HepG2 (cell line): ENCODE results near the gene NDUFB3. TPM values are rescaled to one million over a fixed set of nuclear protein-coding genes. Genes with fewer than 3 reads are reported as not detected.
A peak's percentile ranks its signal among the peaks of the same experiment; 100 is the strongest.

Experiments used
- CBX5 ChIP-seq: sonication (generic); formaldehyde crosslinking; IDR thresholded peaks from 2 replicates; pipeline ENCODE4 v1.4.0; 2020; ENCODE audit warnings: missing genetic modification reagents, borderline replicate concordance
- ESRRA ChIP-seq: sonication (generic); formaldehyde crosslinking; IDR thresholded peaks from 2 replicates; pipeline ENCODE4 v1.5.1; 2020; ENCODE audit warnings: mild to moderate bottlenecking, low read depth, missing genetic modification reagents
- FOXA1 ChIP-seq, 2 experiments: fragments of 450-650 bp in 1 of 2; sonication (generic) in 1 of 2; formaldehyde crosslinking in 1 of 2; IDR thresholded peaks; 2 replicates each; pipeline versions ENCODE4 v1.4.0 to v1.6.1; 2016 to 2020; ENCODE audit warnings: missing genetic modification reagents in 1 of 2
- HIC2 ChIP-seq: sonication (generic); formaldehyde crosslinking; IDR thresholded peaks from 2 replicates; pipeline ENCODE4 v1.9.0; 2022; ENCODE audit warnings: low read depth, missing genetic modification reagents
- HMG20A ChIP-seq: IDR thresholded peaks from 2 replicates; pipeline ENCODE4 v1.6.1; 2016; ENCODE audit warnings: borderline replicate concordance
- IKZF4 ChIP-seq: sonication (generic); formaldehyde crosslinking; IDR thresholded peaks from 2 replicates; pipeline ENCODE4 v1.5.1; 2020; ENCODE audit warnings: borderline replicate concordance, mild to moderate bottlenecking, low read depth, missing genetic modification reagents; ENCODE audit errors: not compliant biosample characterization
- MED1 ChIP-seq: sonication (generic); formaldehyde crosslinking; IDR thresholded peaks from 2 replicates; pipeline ENCODE4 v1.4.0; 2020; ENCODE audit warnings: missing genetic modification reagents
- MTF2 ChIP-seq: sonication (generic); formaldehyde crosslinking; IDR thresholded peaks from 2 replicates; pipeline ENCODE4 v1.5.0; 2020; ENCODE audit warnings: missing genetic modification reagents, borderline replicate concordance
- PLRG1 ChIP-seq: fragments of 450-650 bp; conservative IDR thresholded peaks from 2 replicates; pipeline ENCODE4 v1.6.1; 2016
- PLSCR1 ChIP-seq: sonication (generic); formaldehyde crosslinking; IDR thresholded peaks from 2 replicates; pipeline ENCODE4 v1.5.0; 2020; ENCODE audit warnings: missing genetic modification reagents, mild to moderate bottlenecking, borderline replicate concordance
- POLR2AphosphoS5 ChIP-seq: IDR thresholded peaks from 2 replicates; pipeline ENCODE4 v1.6.1; 2012; ENCODE audit warnings: low read depth, low read length
- XBP1 ChIP-seq: sonication (generic); formaldehyde crosslinking; IDR thresholded peaks from 2 replicates; pipeline ENCODE4 v1.5.0; 2020; ENCODE audit warnings: missing genetic modification reagents
- ZFP62 ChIP-seq: sonication (generic); formaldehyde crosslinking; IDR thresholded peaks from 2 replicates; pipeline ENCODE4 v1.4.0; 2020; ENCODE audit warnings: missing genetic modification reagents
- ZFY ChIP-seq: sonication (generic); formaldehyde crosslinking; IDR thresholded peaks from 2 replicates; pipeline ENCODE4 v1.4.0; 2020; ENCODE audit warnings: missing genetic modification reagents
- ZKSCAN5 ChIP-seq: sonication (generic); formaldehyde crosslinking; IDR thresholded peaks from 2 replicates; pipeline ENCODE4 v1.5.1; 2020; ENCODE audit warnings: mild to moderate bottlenecking, missing genetic modification reagents
- ZNF331 ChIP-seq: sonication (generic); formaldehyde crosslinking; IDR thresholded peaks from 2 replicates; pipeline ENCODE4 v1.4.0; 2020; ENCODE audit warnings: missing genetic modification reagents
- ZNF737 ChIP-seq: sonication (generic); formaldehyde crosslinking; IDR thresholded peaks from 2 replicates; pipeline ENCODE4 v1.5.0; 2020; ENCODE audit warnings: missing genetic modification reagents, mild to moderate bottlenecking, borderline replicate concordance
- ZXDC ChIP-seq: sonication (generic); formaldehyde crosslinking; IDR thresholded peaks from 2 replicates; pipeline ENCODE4 v1.5.0; 2020; ENCODE audit warnings: mild to moderate bottlenecking, missing genetic modification reagents
- polyA plus RNA-seq, 8 experiments: library from polyadenylated mRNA; depleted of rRNA in 3 of 8; stranded (reverse) in 7 of 8; unstranded in 1 of 8; fragments of >200 nt; fragmentation: Illumina TruSeq in 4 of 8; extraction: Trizol in 4 of 8; gene quantifications; 2 replicates each; pipeline versions ENCODE4 v1.2.1 to v1.2.3, GENCODE V29; 2011 to 2016; ENCODE audit warnings: low read depth in 4 of 8, missing spikeins in 1 of 8, mixed read lengths in 1 of 8; ENCODE audit not compliant: insufficient read depth in 1 of 8
- total RNA-seq, 5 experiments: library from RNA; depleted of rRNA; stranded (reverse); fragments of >200 nt; fragmentation: Illumina TruSeq; extraction: Trizol; gene quantifications; 2 replicates each; pipeline ENCODE4 v1.2.3, GENCODE V29; 2016; ENCODE audit warnings: low read depth in 1 of 5
- TF ChIP-seq, protein P1 (sequence below): sonication (generic); formaldehyde crosslinking; IDR thresholded peaks from 2 replicates; pipeline ENCODE4 v1.8.1; 2023; ENCODE audit warnings: missing genetic modification reagents, inconsistent platforms, borderline replicate concordance
- TF ChIP-seq, protein P2 (sequence below): sonication (generic); formaldehyde crosslinking; IDR thresholded peaks from 2 replicates; pipeline ENCODE4 v1.8.0; 2022; ENCODE audit warnings: mild to moderate bottlenecking, missing genetic modification reagents, moderate library complexity
- TF ChIP-seq, protein P3 (sequence below): sonication (generic); formaldehyde crosslinking; IDR thresholded peaks from 2 replicates; pipeline ENCODE4 v1.5.1; 2020; ENCODE audit warnings: missing genetic modification reagents, mild to moderate bottlenecking, borderline replicate concordance

NDUFB3 gene
- total and polyA plus RNA-seq, 2 of the 13 experiments (the other 11 are each of a cell fraction or from before 2014, with no cell fraction given), result 50.7 to 159 TPM

GRCh38 chr2:201071479-201072200 lies at the start of gene NDUFB3, which contains the start of gene HYCC2 (continued):
- TF ChIP-seq HIC2, result no peak
- no peak for TF ChIP-seq ZFP62 (CRISPR knock-in tag)
- TF ChIP-seq HMG20A (CRISPR knock-in tag), result peak; percentile 27; the same call in 1 of the 2 replicates
- TF ChIP-seq, protein P1, sequence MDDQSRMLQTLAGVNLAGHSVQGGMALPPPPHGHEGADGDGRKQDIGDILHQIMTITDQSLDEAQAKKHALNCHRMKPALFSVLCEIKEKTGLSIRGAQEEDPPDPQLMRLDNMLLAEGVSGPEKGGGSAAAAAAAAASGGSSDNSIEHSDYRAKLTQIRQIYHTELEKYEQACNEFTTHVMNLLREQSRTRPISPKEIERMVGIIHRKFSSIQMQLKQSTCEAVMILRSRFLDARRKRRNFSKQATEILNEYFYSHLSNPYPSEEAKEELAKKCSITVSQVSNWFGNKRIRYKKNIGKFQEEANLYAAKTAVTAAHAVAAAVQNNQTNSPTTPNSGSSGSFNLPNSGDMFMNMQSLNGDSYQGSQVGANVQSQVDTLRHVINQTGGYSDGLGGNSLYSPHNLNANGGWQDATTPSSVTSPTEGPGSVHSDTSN (CRISPR knock-in tag), result no peak
- no peak for TF ChIP-seq PLSCR1 (CRISPR knock-in tag)
- no peak for TF ChIP-seq XBP1
- peak; percentile 94; the same call in 1 of the 2 replicates for TF ChIP-seq CBX5 (CRISPR knock-in tag)
- TF ChIP-seq MTF2 (CRISPR knock-in tag), result no peak; the same call in 1 of the 2 replicates
- no peak for TF ChIP-seq IKZF4 (CRISPR knock-in tag)
- TF ChIP-seq, protein P2, sequence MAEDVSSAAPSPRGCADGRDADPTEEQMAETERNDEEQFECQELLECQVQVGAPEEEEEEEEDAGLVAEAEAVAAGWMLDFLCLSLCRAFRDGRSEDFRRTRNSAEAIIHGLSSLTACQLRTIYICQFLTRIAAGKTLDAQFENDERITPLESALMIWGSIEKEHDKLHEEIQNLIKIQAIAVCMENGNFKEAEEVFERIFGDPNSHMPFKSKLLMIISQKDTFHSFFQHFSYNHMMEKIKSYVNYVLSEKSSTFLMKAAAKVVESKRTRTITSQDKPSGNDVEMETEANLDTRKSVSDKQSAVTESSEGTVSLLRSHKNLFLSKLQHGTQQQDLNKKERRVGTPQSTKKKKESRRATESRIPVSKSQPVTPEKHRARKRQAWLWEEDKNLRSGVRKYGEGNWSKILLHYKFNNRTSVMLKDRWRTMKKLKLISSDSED (CRISPR knock-in tag), result no peak
- TF ChIP-seq FOXA1 (IDR thresholded peaks at IDR 0.05), result no peak
- peak; percentile 25; the same call in 1 of the 2 replicates for TF ChIP-seq FOXA1 (CRISPR knock-in tag; IDR thresholded peaks at IDR 0.05)
- peak; percentile 72 for TF ChIP-seq ZFY (CRISPR knock-in tag)
- peak; percentile 97 for TF ChIP-seq POLR2AphosphoS5
- peak; percentile 31; the same call in 1 of the 2 replicates for TF ChIP-seq ZNF737 (CRISPR knock-in tag)
- TF ChIP-seq MED1 (CRISPR knock-in tag), result peak; percentile 66
- TF ChIP-seq ZNF331 (CRISPR knock-in tag), result peak; percentile 89
- TF ChIP-seq, protein P3, sequence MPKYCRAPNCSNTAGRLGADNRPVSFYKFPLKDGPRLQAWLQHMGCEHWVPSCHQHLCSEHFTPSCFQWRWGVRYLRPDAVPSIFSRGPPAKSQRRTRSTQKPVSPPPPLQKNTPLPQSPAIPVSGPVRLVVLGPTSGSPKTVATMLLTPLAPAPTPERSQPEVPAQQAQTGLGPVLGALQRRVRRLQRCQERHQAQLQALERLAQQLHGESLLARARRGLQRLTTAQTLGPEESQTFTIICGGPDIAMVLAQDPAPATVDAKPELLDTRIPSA (CRISPR knock-in tag), result no peak
- peak; percentile 73; the same call in 1 of the 2 replicates for TF ChIP-seq ESRRA (CRISPR knock-in tag)
- no peak for TF ChIP-seq PLRG1
- TF ChIP-seq ZXDC (CRISPR knock-in tag), result 0 out of 2 replicates have a peak, but pooled peaks have one; percentile 50
- TF ChIP-seq ZKSCAN5, result no peak
